GM19397 (cell line): Measurements from ENCODE around the gene PLP2.

Experiments used
- ATAC-seq: cut with Tn5 transposase; IDR thresholded peaks from one replicate; pipeline ENCODE4 v1.9.1; 2021; ENCODE audit warnings: mild to moderate bottlenecking, moderate library complexity; ENCODE audit not compliant: unreplicated experiment

Gene PLP2

GRCh38 chrX:49208399-49208798 lies 36.7 kb downstream of the PLP2 start:
- ATAC-seq: no peak

GRCh38 chrX:49209434-49210251 lies 37.9 kb downstream of the PLP2 start:
- ATAC-seq: no peak

- no peak for ATAC-seq
Measured at GRCh38 chrX:49210406-49210805, 38.7 kb downstream of the PLP2 start.

- ATAC-seq: no peak
Measured at GRCh38 chrX:49211074-49211473, 39.4 kb downstream of the PLP2 start.

GRCh38 chrX:49212209-49212608 lies 40.5 kb downstream of the PLP2 start:
- no peak for ATAC-seq

GRCh38 chrX:49212861-49213260 lies 41.2 kb downstream of the PLP2 start:
- no peak for ATAC-seq

- no peak for ATAC-seq
Measured at GRCh38 chrX:49214416-49214815, 42.7 kb downstream of the PLP2 start.

- ATAC-seq: no peak
Measured at GRCh38 chrX:49214996-49215526, 43.4 kb downstream of the PLP2 start.

GRCh38 chrX:49220100-49220499 lies 48.4 kb downstream of the PLP2 start:
- ATAC-seq: no peak

GRCh38 chrX:49221868-49222267 lies 50.2 kb downstream of the PLP2 start:
- no peak for ATAC-seq
